Gastroesophageal sphincter (tissue), 3 donors: ENCODE results near the gene THEMIS.

Experiments
- POLR2A ChIP-seq, 2 donors: fragments of 450-650 bp; IDR thresholded peaks; one replicate each; pipeline ENCODE4 v1.6.1; 2017; ENCODE audit warnings: antibody characterized with exemption in 2 of 2, mild to moderate bottlenecking in 2 of 2, moderate library complexity in 1 of 2
- POLR2AphosphoS5 ChIP-seq: sonication (generic); formaldehyde crosslinking; IDR thresholded peaks from one replicate; pipeline ENCODE4 v1.6.1; 2017; ENCODE audit warnings: antibody characterized with exemption
- TF ChIP-seq, protein P1 (sequence below), 4 experiments: fragments of 200-600 bp in 2 of 4; fragments of 450-650 bp in 2 of 4; sonication (generic) in 1 of 4; IDR thresholded peaks; one replicate each; pipeline ENCODE4 v1.5.1; 2017 to 2019; ENCODE audit warnings: antibody characterized with exemption in 4 of 4, mild to moderate bottlenecking in 2 of 4, moderate library complexity in 2 of 4

DNA sequence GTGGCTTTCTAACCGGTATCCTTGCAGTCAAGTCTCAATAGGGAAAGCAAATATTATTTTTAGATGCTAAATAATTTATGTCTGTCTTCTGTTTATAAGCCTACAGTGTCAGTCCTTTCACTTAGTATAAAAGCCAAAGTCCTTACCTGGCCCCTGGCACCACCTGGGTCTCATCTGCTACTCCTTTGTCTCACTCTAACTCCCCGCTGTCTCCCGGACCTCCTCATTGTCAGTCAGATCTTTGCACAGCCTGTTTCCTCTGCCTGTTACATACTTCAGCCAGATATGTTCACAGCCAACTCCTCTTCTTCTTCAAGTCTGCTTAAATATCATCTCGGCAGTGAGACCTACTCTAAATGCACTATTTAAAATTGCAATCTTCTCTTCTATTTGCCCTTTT is 84.2 kb downstream of the THEMIS start:
- TF ChIP-seq POLR2A (IDR thresholded peaks at IDR 0.05), result no peak
- TF ChIP-seq, protein P1, sequence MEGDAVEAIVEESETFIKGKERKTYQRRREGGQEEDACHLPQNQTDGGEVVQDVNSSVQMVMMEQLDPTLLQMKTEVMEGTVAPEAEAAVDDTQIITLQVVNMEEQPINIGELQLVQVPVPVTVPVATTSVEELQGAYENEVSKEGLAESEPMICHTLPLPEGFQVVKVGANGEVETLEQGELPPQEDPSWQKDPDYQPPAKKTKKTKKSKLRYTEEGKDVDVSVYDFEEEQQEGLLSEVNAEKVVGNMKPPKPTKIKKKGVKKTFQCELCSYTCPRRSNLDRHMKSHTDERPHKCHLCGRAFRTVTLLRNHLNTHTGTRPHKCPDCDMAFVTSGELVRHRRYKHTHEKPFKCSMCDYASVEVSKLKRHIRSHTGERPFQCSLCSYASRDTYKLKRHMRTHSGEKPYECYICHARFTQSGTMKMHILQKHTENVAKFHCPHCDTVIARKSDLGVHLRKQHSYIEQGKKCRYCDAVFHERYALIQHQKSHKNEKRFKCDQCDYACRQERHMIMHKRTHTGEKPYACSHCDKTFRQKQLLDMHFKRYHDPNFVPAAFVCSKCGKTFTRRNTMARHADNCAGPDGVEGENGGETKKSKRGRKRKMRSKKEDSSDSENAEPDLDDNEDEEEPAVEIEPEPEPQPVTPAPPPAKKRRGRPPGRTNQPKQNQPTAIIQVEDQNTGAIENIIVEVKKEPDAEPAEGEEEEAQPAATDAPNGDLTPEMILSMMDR (IDR thresholded peaks at IDR 0.05), result no peak
- no peak for TF ChIP-seq POLR2AphosphoS5
